OCI-LY1 (cell line): Measurements from ENCODE around the gene RGS13.

Experiments
- H2AFZ ChIP-seq: fragments of 200-600 bp; sonication (generic), shearing (Covaris generic); 2 replicates; pipeline ENCODE4 v1.6.0; 2014; ENCODE audit warnings: antibody characterized with exemption, mild to moderate bottlenecking, low read length
- H3F3A ChIP-seq: fragments of 200-600 bp; sonication (generic), shearing (Covaris generic); 2 replicates; pipeline ENCODE4 v1.6.0; 2014; ENCODE audit warnings: mild to moderate bottlenecking, antibody characterized with exemption, low read length, moderate library complexity; ENCODE audit not compliant: insufficient read depth
- H3K27ac ChIP-seq: fragments of 200-600 bp; sonication (generic); 2 replicates; pipeline ENCODE4 v1.5.1; 2014; ENCODE audit warnings: low read length, mixed run types, mild to moderate bottlenecking, low read depth; ENCODE audit not compliant: poor library complexity, severe bottlenecking
- H3K27me3 ChIP-seq: fragments of 200-600 bp; sonication (generic); 2 replicates; pipeline ENCODE4 v1.6.0; 2014; ENCODE audit warnings: antibody characterized with exemption, mild to moderate bottlenecking, low read length, moderate library complexity; ENCODE audit not compliant: insufficient read depth
- H3K36me3 ChIP-seq: fragments of 200-600 bp; sonication (generic); 2 replicates; pipeline ENCODE4 v1.6.1; 2014; ENCODE audit warnings: mild to moderate bottlenecking, antibody characterized with exemption, low read length, moderate library complexity, mixed read lengths; ENCODE audit not compliant: insufficient read depth
- H3K4me1 ChIP-seq: fragments of 200-600 bp; sonication (generic); 2 replicates; pipeline ENCODE4 v1.5.1; 2014; ENCODE audit warnings: mild to moderate bottlenecking, low read length, moderate library complexity; ENCODE audit not compliant: insufficient read depth, severe bottlenecking
- H3K4me2 ChIP-seq: fragments of 200-600 bp; sonication (generic), shearing (Covaris generic); 2 replicates; pipeline ENCODE4 v1.6.1; 2014; ENCODE audit warnings: low read length
- H3K4me3 ChIP-seq: fragments of 200-600 bp; sonication (generic); 2 replicates; pipeline ENCODE4 v1.5.1; 2014; ENCODE audit warnings: low read length, low read depth, mild to moderate bottlenecking, mixed read lengths; ENCODE audit not compliant: poor library complexity, severe bottlenecking
- H3K79me2 ChIP-seq: fragments of 200-600 bp; shearing (Covaris generic); 2 replicates; pipeline ENCODE4 v1.6.1; 2016; ENCODE audit warnings: mixed run types, low read length, mixed read lengths; ENCODE audit not compliant: insufficient read depth
- H3K9ac ChIP-seq: fragments of 200-600 bp; sonication (generic), shearing (Covaris generic); 2 replicates; pipeline ENCODE4 v1.6.1; 2014; ENCODE audit warnings: mild to moderate bottlenecking, low read length, mixed read lengths
- H3K9me2 ChIP-seq: fragments of 200-600 bp; sonication (generic), shearing (Covaris generic); 2 replicates; pipeline ENCODE4 v1.6.1; 2014; ENCODE audit warnings: low read depth, mild to moderate bottlenecking, low read length, mixed read lengths
- H3K9me3 ChIP-seq: fragments of 200-600 bp; shearing (Covaris generic); 2 replicates; pipeline ENCODE4 v1.6.1; 2014; ENCODE audit warnings: low read length, mixed read lengths
- H4K20me1 ChIP-seq: fragments of 200-600 bp; sonication (generic), shearing (Covaris generic); 2 replicates; pipeline ENCODE4 v1.6.0; 2016; ENCODE audit warnings: mild to moderate bottlenecking, low read length; ENCODE audit not compliant: insufficient read depth
- EZH2 ChIP-seq: fragments of 200-600 bp; sonication (generic), shearing (Covaris generic); IDR thresholded peaks from 2 replicates; pipeline ENCODE4 v1.8.0; 2017; ENCODE audit warnings: borderline replicate concordance, mixed run types, mild to moderate bottlenecking, antibody characterized with exemption, low read length, moderate library complexity, mixed read lengths
- TF ChIP-seq, protein P1 (sequence below): fragments of 200-600 bp; sonication (generic), shearing (Covaris generic); IDR thresholded peaks from 2 replicates; pipeline ENCODE4 v1.5.1; 2017; ENCODE audit warnings: mild to moderate bottlenecking, antibody characterized with exemption, low read length, moderate library complexity, mixed read lengths

Gene RGS13

DNA sequence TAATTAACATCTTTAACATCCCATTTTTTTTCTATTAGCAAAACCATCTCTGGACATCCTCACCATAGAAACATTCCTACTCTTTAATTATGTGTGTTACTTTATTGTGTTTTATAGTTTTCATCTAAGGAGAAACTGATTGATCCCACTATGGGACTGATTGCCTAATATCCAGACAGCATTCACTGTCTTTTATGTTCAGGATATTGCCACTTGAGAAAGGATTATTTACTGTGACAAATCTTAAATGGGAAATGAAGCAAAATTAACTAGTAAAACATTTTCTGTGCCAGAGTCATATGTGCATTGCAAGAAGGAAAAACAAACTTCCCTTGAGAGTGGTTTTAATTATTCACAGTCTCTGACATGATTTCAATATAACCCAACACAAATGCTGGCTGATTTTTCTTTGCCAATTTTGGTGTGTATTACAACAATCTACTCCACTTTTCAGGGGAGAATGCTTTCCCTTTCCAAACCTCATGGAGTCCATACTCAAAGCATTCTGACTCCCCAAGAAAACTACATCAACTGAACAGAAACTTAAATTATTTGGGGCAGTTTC, 15.8 kb upstream of the RGS13 start:
- TF ChIP-seq EZH2 = no peak
- TF ChIP-seq, protein P1, sequence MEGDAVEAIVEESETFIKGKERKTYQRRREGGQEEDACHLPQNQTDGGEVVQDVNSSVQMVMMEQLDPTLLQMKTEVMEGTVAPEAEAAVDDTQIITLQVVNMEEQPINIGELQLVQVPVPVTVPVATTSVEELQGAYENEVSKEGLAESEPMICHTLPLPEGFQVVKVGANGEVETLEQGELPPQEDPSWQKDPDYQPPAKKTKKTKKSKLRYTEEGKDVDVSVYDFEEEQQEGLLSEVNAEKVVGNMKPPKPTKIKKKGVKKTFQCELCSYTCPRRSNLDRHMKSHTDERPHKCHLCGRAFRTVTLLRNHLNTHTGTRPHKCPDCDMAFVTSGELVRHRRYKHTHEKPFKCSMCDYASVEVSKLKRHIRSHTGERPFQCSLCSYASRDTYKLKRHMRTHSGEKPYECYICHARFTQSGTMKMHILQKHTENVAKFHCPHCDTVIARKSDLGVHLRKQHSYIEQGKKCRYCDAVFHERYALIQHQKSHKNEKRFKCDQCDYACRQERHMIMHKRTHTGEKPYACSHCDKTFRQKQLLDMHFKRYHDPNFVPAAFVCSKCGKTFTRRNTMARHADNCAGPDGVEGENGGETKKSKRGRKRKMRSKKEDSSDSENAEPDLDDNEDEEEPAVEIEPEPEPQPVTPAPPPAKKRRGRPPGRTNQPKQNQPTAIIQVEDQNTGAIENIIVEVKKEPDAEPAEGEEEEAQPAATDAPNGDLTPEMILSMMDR = no peak
- H3K27ac ChIP-seq = no peak overlapping the region

DNA sequence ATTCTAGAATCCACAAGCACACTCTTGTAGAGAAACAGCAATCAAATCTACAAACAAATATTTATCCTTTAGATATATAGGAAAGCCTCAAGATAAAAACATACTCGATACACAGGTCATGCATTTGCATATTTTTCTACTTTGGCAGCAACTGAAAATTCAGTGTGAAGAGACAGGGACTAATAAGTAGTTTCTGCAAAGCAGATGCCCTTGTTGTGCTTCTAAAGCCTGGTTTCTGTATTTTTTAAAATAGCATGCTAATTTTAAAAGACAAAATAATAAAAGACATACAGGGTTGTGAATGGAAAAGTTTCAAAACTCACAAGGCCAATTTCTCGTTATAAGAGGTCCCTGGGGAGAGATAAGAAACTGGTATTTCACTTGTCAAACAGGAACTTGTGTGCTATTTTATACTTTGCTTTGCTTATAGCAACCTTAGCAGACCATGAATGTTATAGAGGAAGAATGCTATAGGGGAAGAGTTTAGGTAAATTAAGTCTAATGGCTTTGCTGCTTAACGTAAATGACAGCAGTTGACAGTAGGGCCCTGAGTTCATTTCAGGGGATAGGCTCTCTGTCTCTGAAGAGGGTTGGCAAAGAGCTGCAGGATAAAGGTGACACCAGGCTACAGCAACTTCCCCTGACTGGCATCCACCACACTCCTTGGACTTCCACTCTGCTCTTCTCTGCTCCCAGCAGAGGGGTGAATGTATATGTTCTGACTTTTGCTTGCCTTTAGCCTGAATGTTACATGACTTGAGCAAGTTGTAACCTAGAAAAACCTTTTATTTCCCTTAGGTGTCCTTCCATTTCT, 9.4 kb upstream of the RGS13 start:
- no peaks in the 10 kb centered on the region for H3K36me3 ChIP-seq
- peak overlapping the region; percentile 98 for H3K27ac ChIP-seq
- peak overlapping the region; percentile 78 for H3K4me2 ChIP-seq
- no peaks in the 10 kb centered on the region for H3K9me2 ChIP-seq
- 0 out of 2 replicates have a peak, but pooled peaks cover 3% of the 10 kb centered on the region for H3F3A ChIP-seq
- TF ChIP-seq, protein P1 = no peak
- TF ChIP-seq EZH2 = no peak
- H2AFZ ChIP-seq = no peak overlapping the region
- H3K9me3 ChIP-seq = no peaks in the 10 kb centered on the region
- H3K79me2 ChIP-seq = no peaks in the 10 kb centered on the region
- H3K9ac ChIP-seq = peak overlapping the region; percentile 86
- H3K4me1 ChIP-seq = peaks cover 66% of the 10 kb centered on the region
- no peaks in the 10 kb centered on the region for H3K27me3 ChIP-seq
- H4K20me1 ChIP-seq = no peaks in the 10 kb centered on the region
- peak overlapping the region; percentile 59 for H3K4me3 ChIP-seq

More for the DNA sequence above, 15.8 kb upstream of the RGS13 start:
- H3K4me1 ChIP-seq = peaks cover 10% of the 10 kb centered on the region
- no peaks in the 10 kb centered on the region for H3K79me2 ChIP-seq
- H3K9me2 ChIP-seq = no peaks in the 10 kb centered on the region
- H3K4me2 ChIP-seq = no peak overlapping the region
- no peak overlapping the region for H3K4me3 ChIP-seq
- no peaks in the 10 kb centered on the region for H3K27me3 ChIP-seq
- no peak overlapping the region for H2AFZ ChIP-seq
- no peak overlapping the region for H3K9ac ChIP-seq
- no peaks in the 10 kb centered on the region for H3K36me3 ChIP-seq
- H3F3A ChIP-seq = no peaks in the 10 kb centered on the region
- no peaks in the 10 kb centered on the region for H4K20me1 ChIP-seq
- H3K9me3 ChIP-seq = no peaks in the 10 kb centered on the region

DNA sequence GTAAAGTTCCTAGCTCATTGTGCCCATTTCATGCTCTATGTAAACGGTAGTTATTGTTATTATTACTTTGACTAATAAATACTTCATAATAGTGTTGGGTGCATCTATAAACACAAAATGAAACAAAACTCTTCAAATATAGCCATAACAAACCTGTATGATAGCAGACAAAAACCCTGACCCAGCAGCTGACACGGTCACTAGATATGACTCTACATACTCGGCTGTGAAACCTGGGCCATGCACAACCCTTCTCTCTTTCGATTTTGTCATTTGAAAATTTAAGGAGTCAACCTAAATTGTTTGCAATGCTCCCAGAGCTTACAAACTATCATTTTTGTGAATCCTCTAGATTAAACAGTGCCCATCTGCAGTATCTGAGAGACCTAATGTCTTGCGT, 8.0 kb upstream of the RGS13 start:
- Histone ChIP-seq H3K9me3 (no peaks in the 10 kb centered on the region), H3K27ac (peak overlapping the region; percentile 98), H3K4me1 (peaks cover 79% of the 10 kb centered on the region), H3K9me2 (no peaks in the 10 kb centered on the region), H2AFZ (no peak overlapping the region), H4K20me1 (no peaks in the 10 kb centered on the region), H3K4me2 (peak overlapping the region; percentile 78), H3K27me3 (no peaks in the 10 kb centered on the region), H3K9ac (peak overlapping the region; percentile 86), H3K79me2 (no peaks in the 10 kb centered on the region), H3F3A (peaks cover 8% of the 10 kb centered on the region; the same call in 1 of the 2 replicates), H3K36me3 (no peaks in the 10 kb centered on the region), H3K4me3 (peak overlapping the region; percentile 59)
- TF ChIP-seq EZH2 = no peak
- TF ChIP-seq, protein P1 = no peak
